DND-41 (cell line): Measurements from ENCODE around the gene PTPRN2.

ENCODE experiments used
- EZH2 ChIP-seq: IDR thresholded peaks from 3 replicates; pipeline ENCODE4 v1.6.1; 2012; ENCODE audit warnings: borderline replicate concordance, low read depth, mild to moderate bottlenecking, moderate library complexity, low read length, inconsistent platforms; ENCODE audit not compliant: severe bottlenecking
- TF ChIP-seq, protein P1 (sequence below): IDR thresholded peaks from 2 replicates; pipeline ENCODE4 v1.5.1; 2012; ENCODE audit warnings: borderline replicate concordance, low read length, moderate library complexity, mild to moderate bottlenecking; ENCODE audit not compliant: poor library complexity, severe bottlenecking; ENCODE audit errors: extremely low read depth

DNA sequence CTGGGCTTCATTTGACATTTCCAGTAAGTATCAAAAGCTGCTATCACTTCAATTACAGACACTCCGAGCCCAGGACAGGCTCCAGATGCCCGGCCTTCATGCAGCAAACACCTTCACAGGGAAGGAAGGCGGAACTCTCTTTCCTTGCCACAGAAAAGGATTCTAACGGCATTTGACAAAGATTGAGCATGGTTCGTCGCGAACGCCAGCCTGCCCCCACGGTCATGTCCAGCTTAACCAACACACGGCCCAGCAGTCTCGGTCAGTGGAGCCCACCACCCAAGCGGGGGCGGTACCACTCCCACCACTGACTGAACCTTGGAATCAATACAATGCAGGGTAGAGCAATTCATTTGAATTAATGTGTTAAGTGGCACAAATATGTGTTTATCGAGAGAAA, 643.6 kb downstream of the PTPRN2 start:
- TF ChIP-seq, protein P1, sequence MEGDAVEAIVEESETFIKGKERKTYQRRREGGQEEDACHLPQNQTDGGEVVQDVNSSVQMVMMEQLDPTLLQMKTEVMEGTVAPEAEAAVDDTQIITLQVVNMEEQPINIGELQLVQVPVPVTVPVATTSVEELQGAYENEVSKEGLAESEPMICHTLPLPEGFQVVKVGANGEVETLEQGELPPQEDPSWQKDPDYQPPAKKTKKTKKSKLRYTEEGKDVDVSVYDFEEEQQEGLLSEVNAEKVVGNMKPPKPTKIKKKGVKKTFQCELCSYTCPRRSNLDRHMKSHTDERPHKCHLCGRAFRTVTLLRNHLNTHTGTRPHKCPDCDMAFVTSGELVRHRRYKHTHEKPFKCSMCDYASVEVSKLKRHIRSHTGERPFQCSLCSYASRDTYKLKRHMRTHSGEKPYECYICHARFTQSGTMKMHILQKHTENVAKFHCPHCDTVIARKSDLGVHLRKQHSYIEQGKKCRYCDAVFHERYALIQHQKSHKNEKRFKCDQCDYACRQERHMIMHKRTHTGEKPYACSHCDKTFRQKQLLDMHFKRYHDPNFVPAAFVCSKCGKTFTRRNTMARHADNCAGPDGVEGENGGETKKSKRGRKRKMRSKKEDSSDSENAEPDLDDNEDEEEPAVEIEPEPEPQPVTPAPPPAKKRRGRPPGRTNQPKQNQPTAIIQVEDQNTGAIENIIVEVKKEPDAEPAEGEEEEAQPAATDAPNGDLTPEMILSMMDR: no peak
- TF ChIP-seq EZH2: no peak
